Measurements from ENCODE around the gene MBLAC1.

MBLAC1 gene

DNA sequence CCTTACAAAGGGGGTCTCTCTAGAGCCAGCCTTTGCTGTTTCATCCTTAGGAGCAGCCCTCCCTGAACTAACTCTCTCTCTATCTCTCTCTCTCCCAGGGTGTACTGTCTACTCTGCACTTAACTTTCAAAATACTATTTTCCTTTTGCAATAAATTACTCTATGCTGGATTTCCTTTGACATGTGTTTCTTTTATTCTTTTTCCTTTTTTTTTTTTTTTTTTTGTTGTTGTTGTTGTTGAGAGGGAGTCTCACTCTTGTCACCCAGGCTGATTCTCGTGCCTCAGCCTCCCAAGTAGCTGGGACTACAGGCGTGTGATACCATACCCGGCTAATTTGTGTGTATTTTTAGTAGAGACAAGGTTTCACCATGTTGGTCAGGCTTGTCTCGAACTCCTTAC, 43.8 kb upstream of the MBLAC1 start:
- no peak for DNase-seq
- Histone ChIP-seq H3K27me3 (replicated peaks) (no peaks in the 10 kb centered on the region), H3K36me3 (replicated peaks) (peaks cover 11% of the 10 kb centered on the region), H3K27ac (peak overlapping the region; percentile 76), H3K4me3 (ENCODE audit: low read depth, low read length) (no peak overlapping the region)
- TF ChIP-seq, protein P1, sequence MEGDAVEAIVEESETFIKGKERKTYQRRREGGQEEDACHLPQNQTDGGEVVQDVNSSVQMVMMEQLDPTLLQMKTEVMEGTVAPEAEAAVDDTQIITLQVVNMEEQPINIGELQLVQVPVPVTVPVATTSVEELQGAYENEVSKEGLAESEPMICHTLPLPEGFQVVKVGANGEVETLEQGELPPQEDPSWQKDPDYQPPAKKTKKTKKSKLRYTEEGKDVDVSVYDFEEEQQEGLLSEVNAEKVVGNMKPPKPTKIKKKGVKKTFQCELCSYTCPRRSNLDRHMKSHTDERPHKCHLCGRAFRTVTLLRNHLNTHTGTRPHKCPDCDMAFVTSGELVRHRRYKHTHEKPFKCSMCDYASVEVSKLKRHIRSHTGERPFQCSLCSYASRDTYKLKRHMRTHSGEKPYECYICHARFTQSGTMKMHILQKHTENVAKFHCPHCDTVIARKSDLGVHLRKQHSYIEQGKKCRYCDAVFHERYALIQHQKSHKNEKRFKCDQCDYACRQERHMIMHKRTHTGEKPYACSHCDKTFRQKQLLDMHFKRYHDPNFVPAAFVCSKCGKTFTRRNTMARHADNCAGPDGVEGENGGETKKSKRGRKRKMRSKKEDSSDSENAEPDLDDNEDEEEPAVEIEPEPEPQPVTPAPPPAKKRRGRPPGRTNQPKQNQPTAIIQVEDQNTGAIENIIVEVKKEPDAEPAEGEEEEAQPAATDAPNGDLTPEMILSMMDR (IDR thresholded peaks at IDR 0.05; ENCODE audit: low read depth, low read length, missing control alignments): no peak
- in situ Hi-C loops (cut with HindIII; ENCODE audit: low pct_ligation_motif_present, low sequenced_read_pairs): loop anchor here (25.0 kb wide), 1 partner anchor 96 kb away; the partner anchor contains the start of gene AZGP1

DNA sequence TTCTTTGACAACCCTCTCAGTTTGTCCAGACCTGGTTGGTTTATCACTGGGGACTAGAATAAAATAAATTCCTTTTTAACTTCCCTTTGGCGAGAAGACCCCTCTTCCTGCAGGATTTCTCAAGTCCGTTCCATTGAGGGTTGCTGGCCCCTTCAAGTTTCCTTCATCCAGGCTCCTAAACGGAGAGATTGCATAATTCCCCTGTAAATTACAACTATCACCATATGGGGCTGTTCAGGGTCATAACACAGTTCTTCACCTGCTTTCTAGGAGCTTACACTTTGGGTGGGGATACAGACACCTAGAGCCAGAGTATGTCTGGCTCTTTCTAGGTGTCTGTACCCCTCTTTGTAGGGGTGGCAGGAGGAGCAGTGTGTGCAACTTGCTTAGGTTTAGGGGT, 41.3 kb upstream of the MBLAC1 start:
- Histone ChIP-seq H3K4me3 (ENCODE audit: low read depth, low read length) (no peak overlapping the region), H3K36me3 (replicated peaks) (peaks cover 2% of the 10 kb centered on the region), H3K27me3 (replicated peaks) (no peaks in the 10 kb centered on the region), H3K27ac (no peak overlapping the region)
- DNase-seq: no peak
- in situ Hi-C loops (cut with HindIII; ENCODE audit: low pct_ligation_motif_present, low sequenced_read_pairs): loop anchor here (25.0 kb wide), 1 partner anchor 98 kb away; the partner anchor contains the start of gene AZGP1
- TF ChIP-seq, protein P1 (IDR thresholded peaks at IDR 0.05; ENCODE audit: low read depth, low read length, missing control alignments): no peak

DNA sequence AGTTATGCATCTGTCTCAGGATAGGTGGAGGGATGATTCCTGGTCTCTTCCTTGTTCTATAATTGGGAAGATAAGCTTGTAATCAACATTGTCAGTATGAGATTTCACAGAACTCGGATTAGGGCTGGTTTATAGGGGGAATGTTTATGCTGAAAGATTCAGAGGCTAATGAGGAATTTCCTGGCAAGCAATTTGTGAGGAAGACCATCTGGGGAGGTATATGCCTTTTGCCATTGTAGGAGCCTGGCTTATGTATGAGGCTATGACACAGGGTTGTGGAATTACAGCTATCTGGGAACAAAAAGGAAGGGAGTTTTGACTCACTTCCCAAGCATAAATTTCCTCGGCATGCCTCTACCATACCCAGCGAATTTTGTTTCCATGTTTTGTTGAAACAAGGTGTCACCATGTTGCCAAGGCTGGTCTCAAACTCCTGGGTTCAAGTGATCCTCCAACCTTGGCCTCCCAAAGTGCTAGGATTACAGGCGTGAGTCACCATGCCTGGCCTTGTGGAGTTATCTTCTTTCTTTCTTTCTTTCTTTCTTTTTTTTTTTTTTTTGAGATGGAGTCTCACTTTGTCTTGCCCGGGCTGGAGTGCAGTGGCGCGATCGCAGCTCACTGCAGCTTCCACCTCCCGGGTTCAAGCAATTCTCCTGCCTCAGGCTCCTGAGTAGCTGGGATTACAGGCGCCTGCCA, 39.6 kb upstream of the MBLAC1 start:
- TF ChIP-seq, protein P1 (IDR thresholded peaks at IDR 0.05; ENCODE audit: low read depth, low read length, missing control alignments): no peak
- no peak overlapping the region for H3K4me3 ChIP-seq (ENCODE audit: low read depth, low read length)
- no peaks in the 10 kb centered on the region for H3K27me3 ChIP-seq (replicated peaks)
- H3K27ac ChIP-seq: peak overlapping the region; percentile 81
- in situ Hi-C loops (cut with HindIII; ENCODE audit: low pct_ligation_motif_present, low sequenced_read_pairs): loop anchor here (25.0 kb wide), 1 partner anchor 100 kb away; the partner anchor contains the start of gene AZGP1
- DNase-seq: peak; percentile 87
- peaks cover 19% of the 10 kb centered on the region for H3K36me3 ChIP-seq (replicated peaks)

DNA sequence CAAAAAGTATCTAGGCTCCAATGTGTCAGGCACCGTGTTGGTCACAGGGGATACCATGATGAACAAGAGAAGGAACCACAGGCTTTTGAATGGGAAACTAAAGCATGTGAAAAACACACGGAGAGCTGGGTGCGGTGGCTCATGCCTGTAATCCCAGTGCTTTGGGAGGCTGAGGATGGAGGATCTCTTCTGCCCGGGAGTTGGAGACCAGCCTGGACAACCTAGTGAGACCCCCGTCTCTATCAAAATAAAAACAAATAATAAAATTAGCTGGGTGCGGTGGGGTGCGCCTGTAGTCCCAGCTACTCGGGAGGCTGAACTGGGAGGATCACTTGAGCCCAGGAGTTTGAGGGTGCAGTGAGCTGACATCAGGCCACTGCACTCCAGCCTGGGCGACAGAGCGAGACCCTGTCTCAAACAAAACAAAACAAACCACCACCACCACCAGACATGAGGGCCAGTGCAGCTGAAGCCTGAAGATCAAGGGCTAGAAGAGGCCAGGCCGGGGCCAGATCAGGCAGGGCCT, 38.6 kb upstream of the MBLAC1 start:
- no peaks in the 10 kb centered on the region for H3K27me3 ChIP-seq (replicated peaks)
- H3K4me3 ChIP-seq (ENCODE audit: low read depth, low read length): peak overlapping the region; percentile 87
- no peak for DNase-seq
- H3K36me3 ChIP-seq (replicated peaks): peaks cover 29% of the 10 kb centered on the region
- H3K27ac ChIP-seq: peak overlapping the region; percentile 88
- in situ Hi-C loops (cut with HindIII; ENCODE audit: low pct_ligation_motif_present, low sequenced_read_pairs): loop anchor here (25.0 kb wide), 1 partner anchor 101 kb away; the partner anchor contains the start of gene AZGP1
- TF ChIP-seq, protein P1 (IDR thresholded peaks at IDR 0.05; ENCODE audit: low read depth, low read length, missing control alignments): no peak

DNA sequence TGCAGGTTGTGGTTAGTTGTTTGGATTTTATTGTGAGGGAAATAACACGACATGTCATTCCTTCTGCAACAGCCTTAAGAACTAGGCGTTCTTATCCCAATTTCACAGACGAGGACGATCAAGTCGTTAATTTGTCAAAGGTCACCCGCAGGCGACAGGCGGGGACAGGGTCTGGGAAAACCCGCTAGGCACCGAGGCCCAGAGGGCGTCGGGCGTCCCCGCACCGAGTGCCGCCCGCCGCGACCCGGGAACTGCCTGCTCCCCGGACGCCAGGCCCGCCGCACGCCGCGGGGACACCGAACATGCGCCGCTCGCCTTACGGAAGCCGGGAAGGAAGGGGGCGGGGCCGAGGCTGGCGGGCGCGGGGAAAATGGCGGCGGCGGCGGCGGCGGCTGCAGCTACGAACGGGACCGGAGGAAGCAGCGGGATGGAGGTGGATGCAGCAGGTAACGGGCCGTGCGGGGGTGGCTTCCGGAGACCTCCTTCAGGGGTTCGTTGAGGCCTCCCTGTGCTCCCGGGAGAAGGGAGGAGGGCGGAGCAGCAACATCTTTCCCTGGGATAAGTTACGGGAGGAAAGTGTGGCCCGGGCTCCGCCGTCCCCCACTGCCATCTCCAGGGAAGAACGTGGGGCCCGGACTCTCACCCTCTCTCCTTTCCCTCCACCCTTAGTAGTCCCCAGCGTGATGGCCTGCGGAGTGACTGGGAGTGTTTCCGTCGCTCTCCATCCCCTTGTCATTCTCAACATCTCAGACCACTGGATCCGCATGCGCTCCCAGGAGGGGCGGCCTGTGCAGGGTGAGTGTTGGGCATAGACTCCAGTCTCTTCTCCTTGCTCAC, 37.9 kb upstream of the MBLAC1 start, which contains the start of gene COPS6:
TSS of gene COPS6 (plus strand) at position 349 of the 837 bp plus-strand sequence. CDS start at position 371, 22 bp downstream.
- TF ChIP-seq, protein P1 (IDR thresholded peaks at IDR 0.05; ENCODE audit: low read depth, low read length, missing control alignments): no peak
- DNase-seq: peak; percentile 51
- peak within 1 kb of the TSS; percentile 87 for H3K4me3 ChIP-seq (ENCODE audit: low read depth, low read length)
- peaks cover 35% of the 10 kb centered on the region for H3K36me3 ChIP-seq (replicated peaks)
- no peaks in the 10 kb centered on the region for H3K27me3 ChIP-seq (replicated peaks)
- H3K27ac ChIP-seq: peak within 1 kb of the TSS; percentile 88
- in situ Hi-C loops (cut with HindIII; ENCODE audit: low pct_ligation_motif_present, low sequenced_read_pairs): loop anchor here (25.0 kb wide), 1 partner anchor 102 kb away; the partner anchor contains the start of gene AZGP1

All from brain microvascular endothelial cell (primary cell).